Measurements from ENCODE around the gene CDHR3. TPM values are rescaled to one million over a fixed set of nuclear protein-coding genes. Genes with fewer than 3 reads are reported as not detected.

Gene CDHR3
- total and polyA plus RNA-seq, 2 of the 8 experiments (the other 6 are each of a cell fraction or from before 2014, with no cell fraction given): 6.4 to 6.8 TPM

GRCh38 chr7:106063024-106063423, 100.0 kb downstream of the CDHR3 start:
- H3K27ac ChIP-seq (ENCODE audit: low read depth, low read length): no peak overlapping the region
- no peak overlapping the region; the same call in 1 of the 2 replicates for H3K18ac ChIP-seq (ENCODE audit: extremely low read depth, low read length)
- 93% methylated on average over 6 of the region's 6 CpGs; no CpG with 5 or more reads in 1 of the 2 experiments for WGBS, 2 experiments (ENCODE audit: extremely low coverage in 1 of 2, insufficient coverage in 1 of 2, insufficient read length in 1 of 2, insufficient replicate concordance in 2 of 2, low coverage in 1 of 2, low lambda C conversion rate in 2 of 2, missing lambda C conversion rate in 1 of 2)
- peak overlapping the region; percentile 37 for H2BK120ac ChIP-seq (replicated peaks; ENCODE audit: low read depth, low read length)
- H2AK5ac ChIP-seq (ENCODE audit: low read depth, low read length): no peak overlapping the region
- H3K23me2 ChIP-seq (ENCODE audit: low read depth, low read length): no peaks in the 10 kb centered on the region
- no peak overlapping the region for H4K91ac ChIP-seq (replicated peaks; ENCODE audit: insufficient read length, low read length)
- no peak overlapping the region for H3K4me2 ChIP-seq (ENCODE audit: insufficient read depth in 1 of 2, low read depth in 2 of 2, low read length in 2 of 2)
- ChIA-PET POLR2A (ENCODE audit: partially characterized antibody) (no interaction called here), CTCF (ENCODE audit: partially characterized antibody) (interaction anchor here (0.7 to 13.0 kb wide), 2 partner anchors 92 to 160 kb away, joined by 3 to 154 read pairs; no protein-coding TSS in a partner anchor)
- H2BK15ac ChIP-seq (ENCODE audit: low read length): no peak overlapping the region
- no peak overlapping the region for H3K4ac ChIP-seq (replicated peaks; ENCODE audit: insufficient read length, low read depth, low read length)
- no peaks in the 10 kb centered on the region for H4K20me1 ChIP-seq (replicated peaks in 1 of 2; ENCODE audit: control insufficient read depth in 1 of 2, insufficient read depth in 2 of 2, low read length in 2 of 2)
- H3K9me3 ChIP-seq (ENCODE audit: insufficient read depth in 2 of 2, low read depth in 1 of 2, low read length in 1 of 2): peaks cover 4 to 5% of the 10 kb centered on the region in 2 experiments; a peak in 2 of 4 replicates
- no peak overlapping the region for H3K4me3 ChIP-seq (ENCODE audit: extremely low read depth in 1 of 4, insufficient read depth in 2 of 4, low read depth in 3 of 4, low read length in 4 of 4)
- FAIRE-seq: no peak
- peaks cover 0 to 8% (median 0%) of the 10 kb centered on the region in 4 experiments; a peak in 1 of 7 replicates for H3K4me1 ChIP-seq (replicated peaks in 1 of 4; ENCODE audit: control insufficient read depth in 3 of 4, insufficient read depth in 4 of 4, low read length in 3 of 4)
- H3K23ac ChIP-seq (ENCODE audit: insufficient read length): no peak overlapping the region
- no peaks in the 10 kb centered on the region for H3K79me2 ChIP-seq (ENCODE audit: control insufficient read depth in 1 of 2, insufficient read depth in 2 of 2, low read length in 2 of 2)
- H2BK12ac ChIP-seq (ENCODE audit: low read depth, low read length): no peak overlapping the region
- TF ChIP-seq HDAC6 (IDR thresholded peaks at IDR 0.05; ENCODE audit: low read depth, low read length) (no peak), POU5F1 (IDR thresholded peaks at IDR 0.05; ENCODE audit: low read depth, low read length) (no peak), NANOG (IDR thresholded peaks at IDR 0.05; ENCODE audit: insufficient read depth, low read depth, low read length, poor library complexity, severe bottlenecking) (no peak), E2F6 (IDR thresholded peaks at IDR 0.05) (no peak), KDM1A (IDR thresholded peaks at IDR 0.05; ENCODE audit: borderline replicate concordance, low read length) (no peak)
- H3K36me3 ChIP-seq (ENCODE audit: control insufficient read depth in 2 of 4, insufficient read depth in 4 of 4, low read length in 3 of 4): no peaks in the 10 kb centered on the region
- no peak for DNase-seq (ENCODE audit: low read depth in 1 of 2, low spot score in 2 of 2)
- no peak overlapping the region for H2AFZ ChIP-seq (ENCODE audit: low read length)
- H3K9ac ChIP-seq (replicated peaks in 1 of 4; ENCODE audit: extremely low read depth in 1 of 4, low read depth in 3 of 4, low read length in 3 of 4): no peak overlapping the region
- H2BK5ac ChIP-seq (ENCODE audit: low read depth, low read length): no peak overlapping the region
- no peak overlapping the region for H4K5ac ChIP-seq (ENCODE audit: insufficient read length, low read depth, low read length)
- H3K56ac ChIP-seq (replicated peaks; ENCODE audit: insufficient read length, low read depth, low read length): no peak overlapping the region
- no peaks in the 10 kb centered on the region for H3K27me3 ChIP-seq (replicated peaks in 1 of 4; ENCODE audit: control insufficient read depth in 3 of 4, extremely low read depth in 1 of 4, insufficient read depth in 3 of 4, low read length in 3 of 4)
- no peak overlapping the region for H4K8ac ChIP-seq (ENCODE audit: extremely low read depth, insufficient read depth, low read length)
- no peak overlapping the region for H3K14ac ChIP-seq (ENCODE audit: insufficient read length)
- no peaks in the 10 kb centered on the region for H3K79me1 ChIP-seq (ENCODE audit: low read depth, low read length)
- H2BK20ac ChIP-seq (ENCODE audit: low read length): no peak overlapping the region
